ENCODE data around the gene GOSR2. TPM values are rescaled to one million over a fixed set of nuclear protein-coding genes. Genes with fewer than 3 reads are reported as not detected.
A peak's percentile ranks its signal among the peaks of the same experiment; 100 is the strongest.

GOSR2 gene
- total and polyA plus RNA-seq, 9 of the 15 experiments (the other 6 are each of a cell fraction or from before 2014, with no cell fraction given), result 32.7 to 96.3 (median 48.9) TPM

DNA sequence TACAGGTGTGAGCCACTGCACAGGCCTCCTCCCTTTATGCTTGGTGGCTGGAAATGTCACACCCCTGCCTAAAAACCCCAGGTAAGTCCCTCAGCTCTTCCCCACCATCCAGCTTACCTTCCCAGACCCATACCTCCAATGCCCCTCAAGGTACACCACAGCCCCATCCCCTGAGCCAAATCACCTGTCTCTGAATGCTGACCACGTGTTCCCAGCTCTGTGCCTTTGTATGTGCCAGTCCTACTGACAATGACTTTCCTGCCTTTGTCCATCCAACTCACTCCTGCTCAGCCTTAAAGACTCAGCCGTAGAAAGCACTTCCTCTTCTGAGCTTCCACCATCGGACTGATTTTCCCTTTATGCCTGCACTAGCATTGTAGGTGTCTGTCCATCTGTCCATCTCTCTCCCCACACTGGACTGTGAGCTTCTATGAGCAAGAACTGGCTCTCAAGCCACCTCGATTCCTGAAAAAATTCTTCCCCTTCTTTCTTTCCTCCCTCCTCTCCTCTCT is 30.7 kb upstream of the GOSR2 start:
- H3K4me2 ChIP-seq (ENCODE audit: insufficient read depth, low read length), result no peak overlapping the region
- 4% methylated on average over 4 of the region's 4 CpGs for WGBS (ENCODE audit: insufficient coverage, low coverage, missing lambda C conversion rate)
- H3K27me3 ChIP-seq (ENCODE audit: control insufficient read depth in 2 of 2, insufficient read depth in 2 of 2, low read length in 2 of 2), result peaks cover 47 to 76% of the 10 kb centered on the region in 2 experiments
- no peaks in the 10 kb centered on the region for H3K9me1 ChIP-seq (ENCODE audit: control insufficient read depth, insufficient read depth, low read length)
- no peak overlapping the region for H3K9ac ChIP-seq (ENCODE audit: insufficient read depth in 1 of 2, low read depth in 2 of 2, low read length in 2 of 2)
- no peaks in the 10 kb centered on the region for H3K9me3 ChIP-seq (replicated peaks; ENCODE audit: control insufficient read depth, insufficient read depth, low read depth, low read length)
- FAIRE-seq (no peak), DNase-seq (ENCODE audit: extremely low read depth in 1 of 4, low spot score in 3 of 4) (no peak), ATAC-seq (no peak)
- H3K4me3 ChIP-seq, result no peak overlapping the region
- no peak overlapping the region for H2AFZ ChIP-seq (ENCODE audit: low read depth, low read length)
- ChIA-PET CTCF (ENCODE audit: low intra/inter-chr PET ratio) (no interaction called here), POLR2A (no interaction called here)
- in situ Hi-C loops (cut with MboI), result no loop called here
- no peaks in the 10 kb centered on the region for H3K79me2 ChIP-seq (ENCODE audit: control insufficient read depth, insufficient read depth, low read length)
- H3K36me3 ChIP-seq (ENCODE audit: control insufficient read depth, insufficient read depth, low read length), result no peaks in the 10 kb centered on the region
- no peak overlapping the region for H3K27ac ChIP-seq (ENCODE audit: extremely low read depth, low read depth, low read length)
- intact Hi-C loops (cut with micrococcal nuclease), result no loop called here
- peaks cover 19 to 23% of the 10 kb centered on the region in 2 experiments; a peak in 4 of 5 replicates for H3K4me1 ChIP-seq (replicated peaks in 1 of 2; ENCODE audit: control insufficient read depth in 2 of 2, insufficient read depth in 2 of 2, low read length in 2 of 2)
- BruUV-seq (replicated peaks), result no TSS peak
- peaks cover 10% of the 10 kb centered on the region; the same call in 1 of the 2 replicates for H4K20me1 ChIP-seq (replicated peaks; ENCODE audit: control insufficient read depth, insufficient read depth, low read length)
- TF ChIP-seq SPI1 (IDR thresholded peaks at IDR 0.05; ENCODE audit: borderline replicate concordance, low read depth, low read length), result peak; percentile 92
- TF ChIP-seq YBX1 (IDR thresholded peaks at IDR 0.05), result no peak
- TF ChIP-seq ZFP36 (IDR thresholded peaks at IDR 0.05; ENCODE audit: low read depth, low read length, partially characterized antibody), result peak; percentile 30
- no peak for TF ChIP-seq ZNF408 (CRISPR knock-in tag; IDR thresholded peaks at IDR 0.05; ENCODE audit: low read depth)

DNA sequence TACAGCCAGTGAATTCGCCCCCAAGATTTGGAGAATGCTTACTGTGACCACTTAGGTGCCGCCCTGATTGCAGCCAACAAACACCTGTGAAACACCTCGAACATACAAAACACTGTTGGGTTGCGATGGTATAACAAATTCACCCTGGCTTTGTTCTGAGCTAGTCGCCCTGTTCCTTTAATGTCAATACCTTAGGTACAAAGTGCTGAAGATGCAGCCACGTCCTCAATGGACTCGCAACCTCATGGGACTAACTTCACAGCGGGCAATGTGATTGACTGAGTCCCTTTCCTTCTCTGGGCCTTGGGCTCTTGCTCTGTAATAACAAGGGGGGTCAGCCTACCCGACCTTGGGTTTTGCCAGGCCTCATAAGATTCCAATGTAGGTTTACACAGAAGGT is 28.9 kb upstream of the GOSR2 start:
- H3K79me2 ChIP-seq (ENCODE audit: control insufficient read depth, insufficient read depth, low read length), result no peaks in the 10 kb centered on the region
- H3K9me3 ChIP-seq (replicated peaks; ENCODE audit: control insufficient read depth, insufficient read depth, low read depth, low read length), result peaks cover 4% of the 10 kb centered on the region; the same call in 1 of the 2 replicates
- WGBS (ENCODE audit: insufficient coverage, low coverage, missing lambda C conversion rate), result 12% methylated on average over 9 of the region's 9 CpGs
- H3K4me3 ChIP-seq, result no peak overlapping the region
- no peak overlapping the region for H3K4me2 ChIP-seq (ENCODE audit: insufficient read depth, low read length)
- no peak for FAIRE-seq
- H3K36me3 ChIP-seq (ENCODE audit: control insufficient read depth, insufficient read depth, low read length), result no peaks in the 10 kb centered on the region
- H2AFZ ChIP-seq (ENCODE audit: low read depth, low read length), result no peak overlapping the region
- H4K20me1 ChIP-seq (replicated peaks; ENCODE audit: control insufficient read depth, insufficient read depth, low read length), result peaks cover 10% of the 10 kb centered on the region; the same call in 1 of the 2 replicates
- H3K27me3 ChIP-seq (ENCODE audit: control insufficient read depth in 2 of 2, insufficient read depth in 2 of 2, low read length in 2 of 2), result peaks cover 43 to 82% of the 10 kb centered on the region in 2 experiments
- in situ Hi-C loops (cut with MboI) (no loop called here), intact Hi-C loops (cut with micrococcal nuclease) (no loop called here)
- no peak overlapping the region for H3K27ac ChIP-seq (ENCODE audit: extremely low read depth, low read depth, low read length)
- no peak for DNase-seq (ENCODE audit: extremely low read depth in 1 of 4, low spot score in 3 of 4)
- no peak for ATAC-seq
- ChIA-PET POLR2A (interaction anchor here (0.9 to 1.7 kb wide), 3 partner anchors 13 to 190 kb away, joined by 3 to 4 read pairs (median 3); no protein-coding TSS in a partner anchor), CTCF (ENCODE audit: low intra/inter-chr PET ratio) (no interaction called here)
- H3K9ac ChIP-seq (ENCODE audit: insufficient read depth in 1 of 2, low read depth in 2 of 2, low read length in 2 of 2), result no peak overlapping the region
- BruUV-seq (replicated peaks), result no TSS peak
- H3K9me1 ChIP-seq (ENCODE audit: control insufficient read depth, insufficient read depth, low read length), result no peaks in the 10 kb centered on the region
- H3K4me1 ChIP-seq (replicated peaks in 1 of 2; ENCODE audit: control insufficient read depth in 2 of 2, insufficient read depth in 2 of 2, low read length in 2 of 2), result peaks cover 11 to 23% of the 10 kb centered on the region in 2 experiments; a peak in 4 of 5 replicates
- TF ChIP-seq ZNF695 (CRISPR knock-in tag; IDR thresholded peaks at IDR 0.05) (no peak), NR1H2 (CRISPR knock-in tag; IDR thresholded peaks at IDR 0.05) (no peak), NR3C1 (CRISPR knock-in tag; IDR thresholded peaks at IDR 0.05) (no peak), ZBED1 (IDR thresholded peaks at IDR 0.05) (no peak), ZNF354B (CRISPR knock-in tag; IDR thresholded peaks at IDR 0.05) (no peak), ZBTB8A (IDR thresholded peaks at IDR 0.05; ENCODE audit: partially characterized antibody) (no peak), RB1 (IDR thresholded peaks at IDR 0.05; ENCODE audit: low read depth) (no peak), NFE2 (IDR thresholded peaks at IDR 0.05; ENCODE audit: low read depth) (no peak), SAFB (IDR thresholded peaks at IDR 0.05; ENCODE audit: borderline replicate concordance, low read depth, low read length) (no peak), TCF7 (IDR thresholded peaks at IDR 0.05; ENCODE audit: borderline replicate concordance) (no peak), MYC (IDR thresholded peaks at IDR 0.05; ENCODE audit: low read depth, low read length) (no peak), MYC (CRISPR knock-in tag; IDR thresholded peaks at IDR 0.05; ENCODE audit: borderline replicate concordance, low read depth) (no peak), ZNF717 (CRISPR knock-in tag; IDR thresholded peaks at IDR 0.05) (no peak)
- TF ChIP-seq, protein P1, sequence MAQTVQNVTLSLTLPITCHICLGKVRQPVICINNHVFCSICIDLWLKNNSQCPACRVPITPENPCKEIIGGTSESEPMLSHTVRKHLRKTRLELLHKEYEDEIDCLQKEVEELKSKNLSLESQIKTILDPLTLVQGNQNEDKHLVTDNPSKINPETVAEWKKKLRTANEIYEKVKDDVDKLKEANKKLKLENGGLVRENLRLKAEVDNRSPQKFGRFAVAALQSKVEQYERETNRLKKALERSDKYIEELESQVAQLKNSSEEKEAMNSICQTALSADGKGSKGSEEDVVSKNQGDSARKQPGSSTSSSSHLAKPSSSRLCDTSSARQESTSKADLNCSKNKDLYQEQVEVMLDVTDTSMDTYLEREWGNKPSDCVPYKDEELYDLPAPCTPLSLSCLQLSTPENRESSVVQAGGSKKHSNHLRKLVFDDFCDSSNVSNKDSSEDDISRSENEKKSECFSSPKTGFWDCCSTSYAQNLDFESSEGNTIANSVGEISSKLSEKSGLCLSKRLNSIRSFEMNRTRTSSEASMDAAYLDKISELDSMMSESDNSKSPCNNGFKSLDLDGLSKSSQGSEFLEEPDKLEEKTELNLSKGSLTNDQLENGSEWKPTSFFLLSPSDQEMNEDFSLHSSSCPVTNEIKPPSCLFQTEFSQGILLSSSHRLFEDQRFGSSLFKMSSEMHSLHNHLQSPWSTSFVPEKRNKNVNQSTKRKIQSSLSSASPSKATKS (CRISPR knock-in tag; IDR thresholded peaks at IDR 0.05), result no peak
